GM18505 (cell line): ENCODE measurements around the gene MON2.
"Not testable (repeated sequence)": the region's sequence is repeated elsewhere in the genome, so short reads cannot be mapped to it uniquely, and the experiment has no call there.

Source experiments
- ATAC-seq: cut with Tn5 transposase; IDR thresholded peaks from one replicate; pipeline ENCODE4 v1.9.1; 2021; ENCODE audit not compliant: unreplicated experiment
- POLR2A ChIP-seq: IDR thresholded peaks from 4 replicates; pipeline ENCODE4 v1.6.1; 2011; ENCODE audit warnings: borderline replicate concordance; ENCODE audit not compliant: insufficient read depth, insufficient read length; ENCODE audit errors: extremely low read depth

MON2 gene

GRCh38 chr12:62543324-62543723, 76.7 kb downstream of the MON2 start:
- no peak for ATAC-seq
- no peak for TF ChIP-seq POLR2A

DNA sequence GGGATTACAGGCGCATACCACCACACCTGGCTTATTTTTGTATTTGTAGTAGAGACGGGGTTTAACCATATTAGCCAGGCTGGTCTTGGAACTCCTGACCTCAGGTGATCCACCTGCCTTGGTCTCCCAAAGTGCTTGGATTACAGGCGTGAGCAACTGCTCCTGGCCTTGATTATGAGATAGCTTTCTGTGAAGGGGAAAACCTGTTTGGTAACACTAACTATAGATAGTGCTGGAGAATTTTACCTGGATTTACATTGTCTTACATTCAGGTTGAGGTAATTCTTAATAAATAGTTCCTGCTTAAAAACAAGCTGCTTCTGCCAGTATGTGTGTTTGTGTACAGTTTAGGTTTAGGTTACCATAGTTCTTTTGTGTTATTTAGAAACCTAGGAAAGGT, 77.1 kb downstream of the MON2 start:
- no peak for ATAC-seq
- TF ChIP-seq POLR2A, result no peak

DNA sequence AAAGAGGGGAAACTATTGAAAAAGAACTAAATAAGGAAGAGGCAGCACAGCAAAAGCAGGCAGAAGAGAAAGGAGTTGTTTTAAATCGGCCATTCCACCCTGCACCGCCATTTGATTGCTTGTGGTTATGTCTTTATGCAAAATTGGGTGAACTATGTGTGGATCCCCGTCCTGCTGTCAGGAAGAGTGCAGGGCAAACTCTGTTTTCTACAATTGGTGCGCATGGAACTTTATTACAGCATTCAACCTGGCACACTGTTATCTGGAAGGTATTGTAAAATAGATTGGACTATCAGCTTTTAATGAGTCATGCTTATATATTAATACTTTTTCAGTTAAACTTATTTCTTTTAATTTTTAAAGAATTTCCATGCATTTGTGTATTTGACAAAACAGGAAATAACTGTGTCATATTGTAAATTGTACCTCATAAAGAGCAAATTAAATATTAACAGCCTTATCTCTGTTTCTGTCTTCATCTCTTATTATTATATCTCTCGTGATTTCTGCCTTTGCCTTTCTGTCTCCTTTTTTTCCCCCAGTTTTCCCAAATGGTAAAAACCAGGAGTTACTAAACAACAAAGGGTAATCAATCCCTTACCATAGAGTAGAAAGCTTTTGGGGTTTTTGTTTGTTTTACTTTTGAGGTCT, 86.4 kb downstream of the MON2 start:
- TF ChIP-seq POLR2A, result no peak
- no peak for ATAC-seq

DNA sequence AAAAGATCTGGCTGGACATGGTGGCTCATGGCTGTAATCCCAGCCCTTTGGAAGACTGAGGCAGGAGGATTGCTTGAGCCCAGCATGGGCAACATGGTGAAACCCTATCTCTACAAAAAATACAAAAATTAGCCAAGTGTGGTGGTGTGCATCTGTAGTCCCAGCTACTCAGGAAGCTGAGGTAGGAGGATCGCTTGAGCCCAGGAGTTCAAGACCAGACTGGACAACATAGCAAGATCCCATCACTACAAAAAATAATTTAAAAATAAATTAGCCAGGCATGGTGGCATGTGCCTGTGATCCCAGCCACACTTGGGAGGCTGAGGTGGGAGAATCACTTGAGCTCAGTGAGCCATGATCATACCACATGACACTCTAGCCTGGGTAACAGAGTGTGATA, 92.7 kb downstream of the MON2 start:
- ATAC-seq, result not testable (repeated sequence)

GRCh38 chr12:62562846-62563245, 96.2 kb downstream of the MON2 start:
- no peak for ATAC-seq
- TF ChIP-seq POLR2A, result no peak

DNA sequence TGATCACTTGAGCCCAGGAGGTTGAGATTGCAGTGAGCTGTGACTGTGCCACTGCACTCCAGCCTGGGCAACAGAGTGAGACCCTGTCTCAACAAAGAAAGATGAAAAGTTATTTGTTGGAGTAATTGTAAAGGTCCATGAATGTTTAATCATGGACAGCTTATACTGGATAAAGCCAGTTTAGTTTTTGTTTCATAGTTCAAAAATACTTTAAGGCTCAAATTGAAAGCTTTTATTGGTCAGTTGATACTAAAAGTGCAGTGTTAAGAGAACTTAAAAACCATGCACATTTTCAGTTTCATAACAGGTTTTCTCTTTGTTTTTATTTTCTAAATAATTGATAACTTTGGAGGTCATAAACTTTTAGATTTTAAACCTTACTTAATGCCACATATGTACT, 108.4 kb downstream of the MON2 start:
- TF ChIP-seq POLR2A, result no peak
- ATAC-seq, result no peak

GRCh38 chr12:62576503-62576902, 109.9 kb downstream of the MON2 start:
- ATAC-seq, result no peak
- TF ChIP-seq POLR2A, result no peak

GRCh38 chr12:62578726-62579125, 112.1 kb downstream of the MON2 start:
- TF ChIP-seq POLR2A, result no peak
- ATAC-seq, result no peak

- no peak for TF ChIP-seq POLR2A
- peak; percentile 56 for ATAC-seq
Observed at GRCh38 chr12:62581288-62582064, 114.8 kb downstream of the MON2 start.

DNA sequence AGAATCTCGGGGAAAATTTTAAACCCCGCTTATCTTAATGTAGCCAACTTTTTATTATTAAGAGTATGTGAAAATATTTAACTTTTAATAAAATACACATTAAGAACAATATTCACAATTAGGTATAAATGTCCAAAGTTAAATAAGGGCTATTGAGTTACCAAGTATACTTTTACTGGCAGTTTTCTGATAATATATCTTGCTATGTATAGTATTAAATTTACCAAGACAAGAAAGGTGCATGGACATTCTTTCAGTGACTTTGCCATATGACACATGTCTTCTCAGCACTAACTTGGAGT, 115.4 kb downstream of the MON2 start:
- no peak for ATAC-seq

DNA sequence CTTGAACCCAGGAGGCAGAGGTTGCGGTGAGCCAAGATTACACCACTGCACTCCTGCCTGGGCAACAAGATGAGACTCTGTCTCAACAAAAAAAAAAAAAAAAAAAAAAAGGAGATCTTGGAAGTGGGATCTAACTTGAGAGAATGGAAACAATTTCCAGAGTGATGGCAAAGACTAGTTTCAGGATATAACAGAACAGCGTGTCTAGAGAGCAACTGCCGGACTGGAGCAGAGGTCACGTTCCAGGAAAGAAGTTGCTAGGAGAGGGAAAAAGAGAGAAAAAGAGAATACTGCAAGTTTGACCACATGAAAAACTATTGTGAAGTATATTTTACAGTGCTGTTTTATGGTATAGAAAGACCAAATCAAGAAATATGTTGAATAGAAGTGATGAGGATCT, 118.0 kb downstream of the MON2 start:
- no peak for TF ChIP-seq POLR2A
- no peak for ATAC-seq

More for the DNA sequence above, 115.4 kb downstream of the MON2 start:
- no peak for TF ChIP-seq POLR2A

GRCh38 chr12:62586850-62587249, 120.2 kb downstream of the MON2 start:
- ATAC-seq, result no peak
- TF ChIP-seq POLR2A, result no peak

GRCh38 chr12:62588916-62589315, 122.3 kb downstream of the MON2 start:
- ATAC-seq, result no peak

GRCh38 chr12:62597253-62597652, 130.6 kb downstream of the MON2 start:
- ATAC-seq, result no peak
- no peak for TF ChIP-seq POLR2A

More at GRCh38 chr12:62588916-62589315, 122.3 kb downstream of the MON2 start:
- no peak for TF ChIP-seq POLR2A
